NCI-H1417 (cell line): Measurements from ENCODE around the gene HMGB3.
"Not testable (repeated sequence)": the region's sequence is repeated elsewhere in the genome, so short reads cannot be mapped to it uniquely, and the experiment has no call there.

Experiments used
- DNase-seq, 3 experiments: peaks; one replicate each; lab custom pipeline; 2025; lab: John Stamatoyannopoulos, UW

HMGB3 gene

DNA sequence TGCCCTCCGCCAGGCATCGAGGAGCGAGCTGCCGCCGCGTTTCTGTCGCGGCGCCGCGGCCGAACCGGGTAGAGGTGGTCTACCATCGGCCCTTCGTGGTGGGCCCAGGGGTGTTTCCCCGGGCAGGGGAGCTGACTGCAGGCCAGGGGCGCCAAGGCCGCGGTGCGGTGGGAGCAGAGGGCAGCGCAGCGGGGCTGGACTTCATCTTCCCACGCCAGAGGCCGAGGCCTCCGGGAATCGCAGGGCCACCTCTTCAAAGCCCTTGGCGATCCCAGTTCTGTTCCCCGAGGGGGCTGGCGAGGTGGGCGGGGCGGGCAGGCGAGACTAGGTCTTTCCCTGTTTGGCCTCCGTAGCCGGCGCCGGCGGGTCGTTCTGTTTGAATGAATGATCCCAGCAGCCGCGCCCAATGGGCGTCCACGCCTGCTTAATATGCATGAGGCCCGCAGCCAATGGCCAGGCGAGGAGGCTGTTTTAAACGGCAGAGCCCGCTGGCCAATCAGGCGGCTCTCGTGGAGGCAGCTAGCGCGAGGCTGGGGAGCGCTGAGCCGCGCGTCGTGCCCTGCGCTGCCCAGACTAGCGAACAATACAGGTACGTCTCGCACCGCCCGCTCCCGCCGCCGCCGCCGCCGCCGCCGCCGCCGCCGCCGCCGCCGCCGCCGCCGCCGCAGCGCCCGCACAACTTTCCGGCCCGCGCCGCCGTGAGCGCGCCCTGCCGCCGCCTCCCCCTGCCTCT is at the start of gene HMGB3:
Gene HMGB3, plus strand, starts transcription at position 548 of the 733 bp plus-strand sequence. CDS start 2,265 bp downstream, outside the sequence.
- DNase-seq: peak; percentile 92 to 98 (median 97)

DNA sequence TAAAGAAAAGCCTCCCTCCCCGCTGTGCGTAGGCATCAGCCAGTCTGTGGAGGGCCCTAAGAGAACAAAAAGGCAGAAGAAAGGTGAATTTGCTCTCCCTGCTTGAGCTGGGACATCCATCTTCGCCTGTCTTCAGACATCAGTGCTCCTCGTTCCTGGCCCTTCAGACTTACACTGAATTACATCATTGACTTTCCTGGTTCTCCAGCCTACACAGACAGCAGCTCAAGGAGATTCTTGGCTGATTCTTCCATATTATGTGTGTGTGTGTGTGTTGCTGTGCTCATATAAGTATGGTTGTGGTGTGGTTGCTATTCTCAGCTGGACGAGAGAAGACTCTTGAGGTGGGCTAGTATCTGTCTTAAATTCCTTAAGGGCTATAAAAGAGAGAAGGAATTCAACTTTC is 49.2 kb upstream of the HMGB3 start:
- no peak for DNase-seq

DNA sequence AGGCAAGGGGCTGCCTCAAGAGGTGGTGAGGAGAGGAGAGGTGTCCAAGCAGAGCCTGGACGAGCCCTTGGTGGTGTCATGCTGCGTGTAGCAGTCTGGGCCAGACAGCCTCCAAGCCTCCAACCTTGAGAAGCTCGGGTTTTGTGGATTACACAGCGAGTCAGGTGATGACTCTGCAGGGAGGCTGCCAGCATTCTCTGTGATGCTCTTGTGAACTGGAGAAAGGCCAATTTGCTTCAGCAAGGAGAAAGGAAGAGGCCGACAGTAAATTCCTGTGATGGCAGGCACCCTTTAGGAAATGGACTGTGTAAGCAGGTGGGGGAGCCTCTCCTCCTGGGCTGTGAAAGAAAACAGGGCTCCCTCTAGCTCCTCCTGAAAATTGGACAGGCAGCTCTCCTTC is 48.7 kb upstream of the HMGB3 start:
- DNase-seq: no peak

DNA sequence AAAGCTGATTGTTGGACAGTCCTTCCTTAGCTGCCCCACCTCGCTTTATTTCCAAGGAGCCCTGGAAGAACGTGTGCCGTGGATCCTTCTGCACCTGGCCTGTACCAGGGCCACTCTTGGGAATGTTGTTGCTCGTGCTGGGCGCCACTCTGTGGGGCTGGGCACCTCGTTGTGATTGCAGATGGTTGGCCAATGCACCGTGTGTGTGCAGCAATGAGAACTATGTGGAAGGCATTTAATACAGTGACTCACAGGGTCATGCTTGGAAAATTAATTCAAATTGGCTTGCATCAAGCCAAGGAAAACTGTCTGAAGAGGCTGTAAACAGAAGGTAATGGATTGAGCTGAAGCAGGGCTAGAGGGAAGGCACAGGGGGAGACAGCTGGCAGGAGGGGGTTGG is 47.7 kb upstream of the HMGB3 start:
- no peak for DNase-seq

DNA sequence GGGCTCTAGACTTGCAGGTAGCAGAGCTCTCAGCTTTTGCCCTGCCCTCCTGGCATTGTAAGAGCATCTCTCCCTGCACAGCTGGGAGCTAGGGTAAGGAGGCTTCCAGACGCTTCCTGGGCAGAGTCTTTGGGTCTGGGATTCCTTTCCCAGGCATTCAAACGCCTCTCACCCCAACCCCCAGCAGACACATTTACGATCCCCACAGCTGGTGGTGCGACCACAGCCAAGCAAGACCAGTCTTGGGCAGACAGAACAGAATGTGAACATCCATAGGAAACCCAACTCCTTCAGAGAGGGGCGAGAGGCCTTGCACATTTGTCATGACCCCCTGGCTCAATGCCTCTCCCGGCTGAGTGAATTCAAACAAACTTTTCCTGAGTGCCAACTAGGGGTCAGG is 46.6 kb upstream of the HMGB3 start:
- DNase-seq: no peak

- no peak for DNase-seq
Observed at GRCh38 chrX:150940844-150941495, 42.2 kb upstream of the HMGB3 start.

DNA sequence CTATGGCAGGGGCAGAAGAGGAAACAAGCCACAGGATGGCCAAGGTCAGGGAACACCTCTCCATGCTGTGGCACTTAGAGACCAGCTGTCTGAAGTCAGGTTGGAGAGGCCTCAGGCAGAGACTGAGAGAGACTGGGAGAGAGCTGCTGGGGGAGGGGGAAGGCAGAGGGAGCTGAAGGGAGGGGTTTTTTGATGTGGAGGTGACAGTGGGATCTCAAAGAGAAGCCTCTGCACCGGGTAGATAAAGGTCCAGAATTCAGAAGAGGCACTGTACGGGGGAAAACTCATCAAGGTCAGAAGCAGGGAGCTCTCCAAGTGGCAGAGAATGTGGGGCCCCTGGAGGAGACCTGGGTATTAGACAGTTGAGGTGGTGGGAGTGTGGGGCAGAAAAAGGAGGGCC is 41.6 kb upstream of the HMGB3 start:
- DNase-seq: no peak

- DNase-seq: peak in 2 of 3 experiments; percentile 48 to 72
Observed at GRCh38 chrX:150942942-150943594, 40.1 kb upstream of the HMGB3 start.

GRCh38 chrX:150944233-150944632 is 38.9 kb upstream of the HMGB3 start:
- no peak for DNase-seq

- no peak for DNase-seq
Observed at GRCh38 chrX:150954951-150955350, 28.2 kb upstream of the HMGB3 start.

DNA sequence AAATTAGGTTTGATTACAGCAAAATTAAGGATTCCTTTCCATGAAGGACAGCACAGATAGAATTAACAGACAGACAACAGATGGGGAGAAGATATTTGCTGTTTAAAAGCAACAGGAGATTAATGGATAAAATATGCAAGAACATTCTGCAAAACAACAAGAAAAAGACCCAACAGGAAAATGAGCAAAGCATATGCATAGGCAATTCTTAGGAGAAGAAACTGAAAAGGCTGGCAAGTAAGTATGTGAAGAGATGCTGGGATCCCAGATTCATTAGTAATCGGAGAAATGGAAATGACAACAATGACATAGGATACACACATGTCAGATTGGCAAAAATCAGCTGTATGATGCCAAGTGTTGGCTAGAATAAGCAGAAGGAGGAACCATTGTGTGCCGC is 27.5 kb upstream of the HMGB3 start:
- DNase-seq: no peak

DNA sequence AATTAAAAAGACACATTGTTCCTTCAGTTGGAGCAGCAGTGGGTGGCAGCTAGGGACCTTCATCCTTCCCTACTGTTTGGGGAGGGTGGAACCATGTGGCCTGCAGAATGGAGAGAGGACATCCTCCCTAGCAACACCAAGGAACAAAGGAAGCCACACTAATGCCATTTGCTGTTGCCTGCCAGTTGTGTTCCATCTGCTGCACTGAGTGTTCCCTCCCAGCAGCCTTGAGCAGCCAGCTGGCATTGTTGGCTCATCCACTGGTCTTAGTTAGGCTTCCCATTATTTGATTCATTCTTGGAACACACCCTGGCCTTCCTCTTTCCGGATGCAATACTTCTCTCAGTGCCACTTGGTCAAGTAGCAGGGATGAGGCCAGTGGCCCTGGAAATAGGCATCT is 25.0 kb upstream of the HMGB3 start:
- DNase-seq: no peak

DNA sequence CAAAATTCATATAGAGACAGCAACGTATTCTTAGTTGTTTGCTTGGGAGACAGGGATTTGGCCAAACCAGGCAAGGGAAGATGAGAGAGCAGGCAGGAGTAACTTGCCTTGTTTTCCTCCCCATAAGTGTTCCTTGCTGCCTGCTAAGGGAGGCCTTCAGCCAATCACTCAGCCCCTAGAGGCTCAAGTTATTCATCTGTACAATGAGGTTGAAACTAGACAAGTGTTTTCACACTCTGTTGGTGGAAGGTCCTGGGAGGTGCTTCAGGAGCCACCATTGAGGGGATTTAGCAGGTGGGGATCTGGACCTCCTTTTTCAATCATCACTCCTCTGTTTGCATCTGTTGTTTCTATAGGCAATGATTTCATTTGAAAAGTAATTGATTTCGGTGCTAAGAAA is 23.6 kb upstream of the HMGB3 start:
- DNase-seq: no peak

GRCh38 chrX:150961631-150962030 is 21.5 kb upstream of the HMGB3 start:
- DNase-seq: no peak

GRCh38 chrX:150964416-150964815 is 18.7 kb upstream of the HMGB3 start:
- DNase-seq: not testable (repeated sequence)

DNA sequence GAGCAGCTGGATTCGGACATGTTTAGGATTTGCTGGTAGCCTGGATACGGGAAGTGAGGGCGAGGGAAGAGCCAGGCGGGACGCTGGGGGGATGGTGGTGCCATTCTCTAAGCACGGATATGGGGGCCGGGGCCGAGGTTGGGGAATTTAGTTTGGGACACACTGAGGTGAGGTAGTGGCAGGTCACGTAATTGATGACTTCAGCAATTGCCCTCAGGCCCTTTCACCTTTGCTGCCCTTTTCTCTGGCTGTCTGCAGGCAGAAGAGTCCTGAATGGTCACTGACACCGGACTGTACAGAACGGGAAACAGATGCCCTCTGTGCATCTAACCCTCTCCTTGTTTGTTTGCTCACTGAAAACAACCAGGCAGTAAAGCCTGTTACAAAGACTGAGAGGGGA is 16.9 kb upstream of the HMGB3 start:
- no peak for DNase-seq

DNA sequence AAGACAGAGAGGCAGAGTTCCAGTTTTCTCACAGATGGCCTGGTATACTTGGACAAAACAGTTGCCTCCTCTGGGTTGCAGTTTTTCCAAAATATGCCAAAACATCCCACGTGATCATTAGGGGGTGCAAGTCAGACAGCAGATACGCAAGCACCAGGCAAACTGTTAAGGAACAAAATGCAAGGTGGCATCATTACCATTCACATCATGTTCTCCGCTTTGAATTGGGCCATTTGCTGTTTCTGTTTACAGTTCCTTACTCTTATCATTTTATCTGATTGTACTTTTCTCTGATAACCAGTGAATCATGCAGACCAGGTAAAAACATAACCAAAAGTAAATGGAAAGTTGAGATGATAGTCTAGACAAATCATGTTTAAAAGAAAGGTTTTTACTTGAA is 16.4 kb upstream of the HMGB3 start:
- no peak for DNase-seq

DNA sequence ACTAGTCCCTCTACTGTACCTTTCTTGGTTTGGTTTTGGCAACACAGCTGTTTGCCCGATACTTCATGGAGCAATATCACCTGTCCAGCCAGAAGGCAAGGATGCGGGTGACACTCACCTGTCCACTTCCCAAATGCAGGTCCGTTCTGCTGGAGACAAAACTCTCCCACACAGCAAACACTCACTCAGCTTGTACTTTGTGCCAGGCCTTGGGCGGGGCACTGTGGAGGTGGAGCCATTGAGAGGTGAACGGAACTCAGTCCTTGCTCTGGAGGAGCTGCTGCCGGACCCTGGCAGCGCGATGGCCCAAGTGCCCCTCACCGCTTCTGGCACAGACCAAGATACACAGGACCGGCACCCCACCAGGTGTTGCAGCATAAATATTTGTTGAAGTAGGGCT is 15.3 kb upstream of the HMGB3 start:
- no peak for DNase-seq

- no peak for DNase-seq
Observed at GRCh38 chrX:150968862-150969720, 14.0 kb upstream of the HMGB3 start.

- DNase-seq: no peak
Observed at GRCh38 chrX:150972450-150972849, 10.7 kb upstream of the HMGB3 start.

DNA sequence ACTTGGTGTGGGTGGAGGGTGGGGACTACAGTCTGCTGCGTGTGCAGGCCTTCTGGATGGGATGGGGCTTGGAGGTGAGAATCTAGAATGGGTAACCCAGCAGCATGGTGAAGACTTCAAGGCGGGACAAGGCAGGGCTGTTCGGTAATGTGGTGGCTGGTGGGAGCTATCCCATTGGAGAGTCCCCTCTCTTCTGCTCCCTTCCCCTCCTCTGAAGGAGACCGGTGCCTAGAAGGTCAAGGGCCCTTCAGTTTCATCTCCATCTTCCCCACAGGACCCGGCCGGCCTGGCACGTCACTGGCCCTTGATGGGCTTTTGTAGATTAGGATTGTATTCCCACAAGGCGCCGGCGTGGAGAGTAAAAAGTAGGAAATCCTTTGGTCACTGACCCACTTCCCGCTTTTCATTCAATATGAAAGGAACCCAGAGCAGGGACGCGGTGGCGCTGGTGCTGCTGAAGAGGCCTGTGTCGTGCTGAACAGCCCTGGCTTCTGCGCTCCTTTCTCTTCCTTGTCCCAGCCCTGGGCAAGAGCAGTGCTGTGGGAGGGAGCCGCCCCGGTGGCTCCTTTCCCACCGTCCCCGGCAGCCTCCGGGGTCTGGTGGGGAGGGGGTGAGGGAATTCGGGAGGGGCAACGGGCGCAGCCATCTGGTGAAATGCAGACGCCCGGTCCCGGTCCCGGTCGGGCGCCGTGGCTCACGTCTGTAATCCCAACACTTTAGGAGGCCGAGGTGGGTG is 7.3 kb upstream of the HMGB3 start:
- DNase-seq: no peak
